T47D (cell line): ENCODE data around the gene FASTK.

Experiments used
- DNase-seq, 2 experiments: peaks; one replicate each; pipeline versions ENCODE4 v3.0.0 to v3.0.0-alpha.2; 2011 to 2012; ENCODE audit warnings: low read depth in 1 of 2, low spot score in 1 of 2
- JUND ChIP-seq: IDR thresholded peaks from 2 replicates; pipeline ENCODE4 v1.6.1; 2012; ENCODE audit warnings: low read depth
- in situ Hi-C: cut with HindIII; loops from 2 replicates; pipeline ENCODE4 v1.10.0; 2016; ENCODE audit warnings: low sequenced_read_pairs, low pct_unique_long_range_greater_than_20kb

FASTK gene

GRCh38 chr7:151079199-151079910 lies 1.3 kb downstream of the FASTK start:
- DNase-seq, result no peak
- in situ Hi-C loops, result no loop called here
- no peak for TF ChIP-seq JUND

- no peak for TF ChIP-seq JUND
- in situ Hi-C loops, result no loop called here
- no peak for DNase-seq
Observed at GRCh38 chr7:151078233-151079040, 2.2 kb downstream of the FASTK start.

GRCh38 chr7:151077705-151078232 lies 2.8 kb downstream of the FASTK start:
- DNase-seq, result no peak
- in situ Hi-C loops, result no loop called here
- no peak for TF ChIP-seq JUND

GRCh38 chr7:151076863-151077704 lies 3.5 kb downstream of the FASTK start:
- no peak for TF ChIP-seq JUND
- no peak for DNase-seq
- in situ Hi-C loops, result no loop called here

GRCh38 chr7:151075978-151076426 lies 4.6 kb downstream of the FASTK start:
- in situ Hi-C loops, result no loop called here
- no peak for DNase-seq
- TF ChIP-seq JUND, result no peak

- in situ Hi-C loops, result no loop called here
- no peak for TF ChIP-seq JUND
- no peak for DNase-seq
Observed at GRCh38 chr7:151075662-151075971, 5.0 kb downstream of the FASTK start.

- in situ Hi-C loops, result no loop called here
- TF ChIP-seq JUND, result no peak
- no peak for DNase-seq
Observed at GRCh38 chr7:151074817-151075661, 5.6 kb downstream of the FASTK start.

GRCh38 chr7:151073990-151074389 lies 6.6 kb downstream of the FASTK start:
- DNase-seq, result no peak
- in situ Hi-C loops, result no loop called here
- TF ChIP-seq JUND, result no peak

- in situ Hi-C loops, result no loop called here
- no peak for TF ChIP-seq JUND
- no peak for DNase-seq
Observed at GRCh38 chr7:151071032-151071866, 9.4 kb downstream of the FASTK start.

- no peak for DNase-seq
- TF ChIP-seq JUND, result no peak
- in situ Hi-C loops, result no loop called here
Observed at GRCh38 chr7:151070574-151070960, 10.0 kb downstream of the FASTK start.

- TF ChIP-seq JUND, result no peak
- no peak for DNase-seq
- in situ Hi-C loops, result no loop called here
Observed at GRCh38 chr7:151069841-151070573, 10.6 kb downstream of the FASTK start.
